A673 (cell line): ENCODE data around the gene PTTG1. TPM values are rescaled to one million over a fixed set of nuclear protein-coding genes. Genes with fewer than 3 reads are reported as not detected.

Source experiments
- BruUV-seq: library from RNA; stranded (reverse); fragments of 400-500 nt; replicated peaks from 2 replicates; lab custom pipeline; 2021; lab: Mats Ljungman, UMichigan
- CTCF ChIA-PET: fragments of 300-600 bp; sonication (Branson Sonifier 250); formaldehyde crosslinking; loops from one replicate; lab custom pipeline; 2022; ENCODE audit warnings: antibody characterized with exemption; lab: Charles Lee
- POLR2A ChIA-PET: fragments of 300-600 bp; sonication (Branson Sonifier 250); formaldehyde crosslinking; loops from one replicate; lab custom pipeline; 2022; ENCODE audit warnings: antibody characterized with exemption; ENCODE audit not compliant: low non-redundant PET; lab: Charles Lee
- DNase-seq: peaks from one replicate; pipeline ENCODE4 v3.0.0-alpha.2; 2015; ENCODE audit warnings: low spot score
- H3K27ac ChIP-seq: fragments of 200-600 bp; sonication (generic); 2 replicates; pipeline ENCODE4 v1.5.1; 2016; ENCODE audit warnings: mixed run types, low read depth, mild to moderate bottlenecking, mixed read lengths, antibody characterized with exemption, low read length; ENCODE audit not compliant: poor library complexity, severe bottlenecking
- H3K27me3 ChIP-seq: fragments of 200-600 bp; sonication (generic); replicated peaks from 2 replicates; pipeline ENCODE4 v1.6.1; 2017; ENCODE audit warnings: mixed run types, low read depth, mild to moderate bottlenecking, mixed read lengths, antibody characterized with exemption, low read length; ENCODE audit not compliant: insufficient read depth, poor library complexity
- H3K36me3 ChIP-seq: fragments of 200-600 bp; sonication (generic); 2 replicates; pipeline ENCODE4 v1.6.1; 2016; ENCODE audit warnings: mixed run types, mild to moderate bottlenecking, mixed read lengths, antibody characterized with exemption, low read length; ENCODE audit not compliant: insufficient read depth, poor library complexity, severe bottlenecking
- H3K4me1 ChIP-seq: fragments of 200-600 bp; sonication (generic); 2 replicates; pipeline ENCODE4 v1.6.1; 2017; ENCODE audit warnings: mixed run types, mild to moderate bottlenecking, mixed read lengths, antibody characterized with exemption, low read length; ENCODE audit not compliant: insufficient read depth, poor library complexity, severe bottlenecking
- H3K4me3 ChIP-seq: fragments of 200-600 bp; sonication (generic); 2 replicates; pipeline ENCODE4 v1.5.1; 2016; ENCODE audit warnings: low read depth, mixed run types, mild to moderate bottlenecking, mixed read lengths, low read length; ENCODE audit not compliant: poor library complexity, severe bottlenecking
- H3K9me3 ChIP-seq: fragments of 200-600 bp; sonication (generic); 2 replicates; pipeline ENCODE4 v1.6.1; 2016; ENCODE audit warnings: mixed run types, low read depth, mild to moderate bottlenecking, mixed read lengths, antibody characterized with exemption, low read length; ENCODE audit not compliant: poor library complexity, severe bottlenecking
- EZH2 ChIP-seq: fragments of 200-600 bp; sonication (generic); IDR thresholded peaks from 2 replicates; pipeline ENCODE4 v1.6.1; 2017; ENCODE audit warnings: borderline replicate concordance, low read depth, mild to moderate bottlenecking, mixed read lengths, antibody characterized with exemption, low read length; ENCODE audit not compliant: poor library complexity, severe bottlenecking
- intact Hi-C: fragments of 100-400 bp; cut with micrococcal nuclease; formaldehyde crosslinking; loops from one replicate; pipeline ENCODE4 v1.10.0; 2022; ENCODE audit not compliant: unreplicated experiment
- total RNA-seq: library from RNA; stranded (reverse); gene quantifications from 2 replicates; pipeline ENCODE4 v1.2.3, GENCODE V29; 2021
- TF ChIP-seq, protein P1 (sequence below): fragments of 300-800, 200-600 bp; sonication (generic); conservative IDR thresholded peaks from 2 replicates; pipeline ENCODE4 v1.5.1; 2017; ENCODE audit warnings: low read depth, mild to moderate bottlenecking, antibody characterized with exemption, low read length, moderate library complexity, mixed read lengths

The PTTG1 gene
- total RNA-seq, 1 experiment from 2014 or later = 192 TPM

DNA sequence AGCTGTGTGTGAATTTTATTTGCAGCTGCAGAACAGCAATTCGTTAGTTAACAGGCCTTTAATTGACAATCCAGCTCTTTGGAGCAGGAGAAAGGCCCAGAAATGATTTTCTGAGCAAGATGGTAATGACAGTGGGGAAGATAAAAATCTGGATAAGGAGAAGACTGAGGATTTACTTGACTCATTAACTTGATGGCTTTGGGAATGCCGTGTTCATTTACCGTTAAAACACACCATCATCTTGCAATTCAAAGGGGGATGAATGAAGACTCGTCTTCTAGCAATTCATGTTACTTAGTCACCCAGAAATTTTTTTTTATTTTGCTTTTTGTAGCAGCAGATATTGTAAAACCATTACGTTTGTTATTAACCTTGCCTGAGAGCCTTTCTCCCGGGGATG is 52.0 kb downstream of the PTTG1 start:
- no peak for DNase-seq
- Histone ChIP-seq H3K36me3 (no peaks in the 10 kb centered on the region), H3K4me3 (no peak overlapping the region), H3K27ac (no peak overlapping the region), H3K27me3 (no peaks in the 10 kb centered on the region), H3K4me1 (no peaks in the 10 kb centered on the region), H3K9me3 (no peaks in the 10 kb centered on the region)
- TF ChIP-seq, protein P1, sequence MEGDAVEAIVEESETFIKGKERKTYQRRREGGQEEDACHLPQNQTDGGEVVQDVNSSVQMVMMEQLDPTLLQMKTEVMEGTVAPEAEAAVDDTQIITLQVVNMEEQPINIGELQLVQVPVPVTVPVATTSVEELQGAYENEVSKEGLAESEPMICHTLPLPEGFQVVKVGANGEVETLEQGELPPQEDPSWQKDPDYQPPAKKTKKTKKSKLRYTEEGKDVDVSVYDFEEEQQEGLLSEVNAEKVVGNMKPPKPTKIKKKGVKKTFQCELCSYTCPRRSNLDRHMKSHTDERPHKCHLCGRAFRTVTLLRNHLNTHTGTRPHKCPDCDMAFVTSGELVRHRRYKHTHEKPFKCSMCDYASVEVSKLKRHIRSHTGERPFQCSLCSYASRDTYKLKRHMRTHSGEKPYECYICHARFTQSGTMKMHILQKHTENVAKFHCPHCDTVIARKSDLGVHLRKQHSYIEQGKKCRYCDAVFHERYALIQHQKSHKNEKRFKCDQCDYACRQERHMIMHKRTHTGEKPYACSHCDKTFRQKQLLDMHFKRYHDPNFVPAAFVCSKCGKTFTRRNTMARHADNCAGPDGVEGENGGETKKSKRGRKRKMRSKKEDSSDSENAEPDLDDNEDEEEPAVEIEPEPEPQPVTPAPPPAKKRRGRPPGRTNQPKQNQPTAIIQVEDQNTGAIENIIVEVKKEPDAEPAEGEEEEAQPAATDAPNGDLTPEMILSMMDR = no peak
- TF ChIP-seq EZH2 = no peak
- no TSS peak for BruUV-seq
- intact Hi-C loops = no loop called here
- ChIA-PET POLR2A (no interaction called here), CTCF (no interaction called here)

DNA sequence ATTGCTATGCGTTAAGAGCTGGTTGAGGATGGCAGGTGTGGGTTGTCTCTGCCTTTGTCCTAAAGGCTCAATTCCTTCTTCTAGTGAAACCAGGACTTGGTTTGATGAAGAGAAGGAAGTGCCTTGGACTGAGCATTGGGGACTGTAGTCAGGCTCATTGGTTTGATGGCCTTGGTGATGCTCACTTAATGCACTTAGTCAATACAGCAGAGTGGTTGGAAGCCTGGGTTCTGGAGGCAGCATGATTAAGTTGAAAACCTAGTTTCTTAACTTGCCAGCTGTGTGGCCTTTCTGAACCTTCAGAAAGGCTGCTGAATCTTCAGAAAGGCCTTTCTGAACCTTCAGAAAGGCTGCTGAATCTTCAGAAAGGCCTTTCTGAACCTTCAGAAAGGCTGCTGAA is 52.4 kb downstream of the PTTG1 start:
- Histone ChIP-seq H3K27ac (no peak overlapping the region), H3K36me3 (no peaks in the 10 kb centered on the region), H3K27me3 (no peaks in the 10 kb centered on the region), H3K4me1 (no peaks in the 10 kb centered on the region), H3K9me3 (no peaks in the 10 kb centered on the region), H3K4me3 (no peak overlapping the region)
- POLR2A ChIA-PET = no interaction called here
- BruUV-seq = no TSS peak
- no peak for DNase-seq
- no peak for TF ChIP-seq EZH2
- TF ChIP-seq, protein P1 = no peak
- intact Hi-C loops = no loop called here
- CTCF ChIA-PET = no interaction called here

DNA sequence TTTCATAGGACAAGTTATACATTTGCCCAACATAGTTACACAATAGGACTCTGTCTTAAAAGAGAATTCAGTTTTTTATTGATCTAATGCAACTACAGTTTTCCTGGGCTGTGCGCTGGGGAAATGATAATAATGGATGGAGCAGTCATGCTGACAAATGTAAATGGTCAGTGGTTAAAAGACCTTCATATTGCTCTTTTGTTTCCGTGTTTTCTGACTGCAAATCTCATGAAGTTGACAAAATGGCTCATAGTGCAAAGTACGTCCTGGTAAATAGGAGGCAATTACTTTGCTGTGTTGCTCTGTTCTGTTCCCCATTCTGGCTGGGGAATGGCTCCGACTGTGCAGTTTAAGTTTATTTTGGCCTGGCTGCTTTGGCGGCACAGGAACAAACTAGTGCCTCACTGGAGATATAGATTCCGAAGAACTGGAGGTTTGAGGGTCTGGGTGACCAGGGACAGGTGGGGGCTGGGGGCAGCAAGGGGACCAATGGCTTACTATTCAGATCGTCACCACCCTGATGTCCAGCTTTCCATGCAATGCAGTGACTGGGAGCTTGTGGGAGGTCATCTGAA is 54.3 kb downstream of the PTTG1 start:
- no peak overlapping the region for H3K27ac ChIP-seq

More for the DNA sequence above, 54.3 kb downstream of the PTTG1 start:
- Histone ChIP-seq H3K4me3 (no peak overlapping the region), H3K27me3 (peaks cover 7% of the 10 kb centered on the region), H3K4me1 (no peaks in the 10 kb centered on the region), H3K36me3 (no peaks in the 10 kb centered on the region), H3K9me3 (no peaks in the 10 kb centered on the region)
- no peak for DNase-seq
- TF ChIP-seq, protein P1 = no peak
- no peak for TF ChIP-seq EZH2
- CTCF ChIA-PET = no interaction called here
- intact Hi-C loops = no loop called here
- POLR2A ChIA-PET = no interaction called here
- BruUV-seq = no TSS peak
